Heart left ventricle (tissue), 13 donors: ENCODE measurements around the gene STK32C.

Source experiments
- CTCF ChIP-seq, 12 donors: fragments of 200-600 bp; sonication (generic) in 4 of 12; IDR thresholded peaks; one replicate each; pipeline versions ENCODE4 v1.5.0 to v1.8.0; 2018 to 2022; ENCODE audit warnings: antibody characterized with exemption in 12 of 12, mild to moderate bottlenecking in 5 of 12
- POLR2A ChIP-seq, 2 donors: fragments of 450-650 bp; IDR thresholded peaks; one replicate each; pipeline ENCODE4 v1.6.1; 2017; ENCODE audit warnings: antibody characterized with exemption in 2 of 2, mild to moderate bottlenecking in 2 of 2, moderate library complexity in 2 of 2
- donor health status: ischemic (EF 13 %, LVEDD 7.1; RV severe dilation, severe dysfunction).
- donor health status: DM: no; HTN: yes; CAD: no.
- donor health status: DM: no; HTN: no; CAD: no.
- donor health status: ischemic (EF 25% LVEDD 6.9; RV normal size, moderate dysfunction).
- donor health status: ischemic (EF 25% LVEDD 5.7; RV mildly dilated, moderate dysfunction).
- donor health status: ischemic (EF 35%, LVEDD 5.7; RV mildly dilated, moderate dysfunction).
- donor health status: nonischemic (EF 11% LVEDD 7.7; RV severe dilation, severe dysfunction).
- donor health status: DM: yes; HTN: yes; CAD: no.
- donor health status: PGD.
- donor health status: ischemic (EF 29% LVEDD 5.4; RV normal size, mild dysfunction).
- donor health status: nonischemic (EF 23%, LVEDD 6.1; RV moderate dilation, normal function).

- TF ChIP-seq CTCF (IDR thresholded peaks at IDR 0.05) (no peak), POLR2A (IDR thresholded peaks at IDR 0.05) (no peak)
Measured at GRCh38 chr10:132167041-132167674, 140.6 kb downstream of the STK32C start.
